OCI-LY1 (cell line): ENCODE results near the gene SDK1.
A peak's percentile ranks its signal among the peaks of the same experiment; 100 is the strongest.

ENCODE experiments used
- EZH2 ChIP-seq: fragments of 200-600 bp; sonication (generic), shearing (Covaris generic); IDR thresholded peaks from 2 replicates; pipeline ENCODE4 v1.8.0; 2017; ENCODE audit warnings: borderline replicate concordance, mixed run types, mild to moderate bottlenecking, antibody characterized with exemption, low read length, moderate library complexity, mixed read lengths
- TF ChIP-seq, protein P1 (sequence below): fragments of 200-600 bp; sonication (generic), shearing (Covaris generic); IDR thresholded peaks from 2 replicates; pipeline ENCODE4 v1.5.1; 2017; ENCODE audit warnings: mild to moderate bottlenecking, antibody characterized with exemption, low read length, moderate library complexity, mixed read lengths

- TF ChIP-seq, protein P1, sequence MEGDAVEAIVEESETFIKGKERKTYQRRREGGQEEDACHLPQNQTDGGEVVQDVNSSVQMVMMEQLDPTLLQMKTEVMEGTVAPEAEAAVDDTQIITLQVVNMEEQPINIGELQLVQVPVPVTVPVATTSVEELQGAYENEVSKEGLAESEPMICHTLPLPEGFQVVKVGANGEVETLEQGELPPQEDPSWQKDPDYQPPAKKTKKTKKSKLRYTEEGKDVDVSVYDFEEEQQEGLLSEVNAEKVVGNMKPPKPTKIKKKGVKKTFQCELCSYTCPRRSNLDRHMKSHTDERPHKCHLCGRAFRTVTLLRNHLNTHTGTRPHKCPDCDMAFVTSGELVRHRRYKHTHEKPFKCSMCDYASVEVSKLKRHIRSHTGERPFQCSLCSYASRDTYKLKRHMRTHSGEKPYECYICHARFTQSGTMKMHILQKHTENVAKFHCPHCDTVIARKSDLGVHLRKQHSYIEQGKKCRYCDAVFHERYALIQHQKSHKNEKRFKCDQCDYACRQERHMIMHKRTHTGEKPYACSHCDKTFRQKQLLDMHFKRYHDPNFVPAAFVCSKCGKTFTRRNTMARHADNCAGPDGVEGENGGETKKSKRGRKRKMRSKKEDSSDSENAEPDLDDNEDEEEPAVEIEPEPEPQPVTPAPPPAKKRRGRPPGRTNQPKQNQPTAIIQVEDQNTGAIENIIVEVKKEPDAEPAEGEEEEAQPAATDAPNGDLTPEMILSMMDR, result peak; percentile 40; the same call in 1 of the 2 replicates
- TF ChIP-seq EZH2, result no peak
Observed at GRCh38 chr7:3695602-3696001, 394.6 kb downstream of the SDK1 start.
